H54 (cell line): ENCODE measurements around the gene PTPRD.

Experiments
- DNase-seq: peaks from one replicate; pipeline ENCODE4 v3.0.0; 2011; ENCODE audit warnings: low spot score, mixed read lengths; ENCODE audit not compliant: insufficient read length
- FAIRE-seq: peaks from 3 replicates; lab custom pipeline; 2011; peaks lifted over from hg19 to GRCh38; lab: Jason Lieb, UNC
- POLR2A ChIP-seq: IDR thresholded peaks from 2 replicates; pipeline ENCODE4 v1.6.1; 2011; ENCODE audit warnings: low read depth, mild to moderate bottlenecking, low read length

PTPRD gene

GRCh38 chr9:8751406-8751930 lies 1861.3 kb downstream of the PTPRD start:
- FAIRE-seq: no peak
- DNase-seq: no peak
- no peak for TF ChIP-seq POLR2A

GRCh38 chr9:8750639-8751051 lies 1862.2 kb downstream of the PTPRD start:
- DNase-seq: peak; percentile 9
- peak; percentile 91 for FAIRE-seq
- no peak for TF ChIP-seq POLR2A

GRCh38 chr9:8745347-8745746 lies 1867.5 kb downstream of the PTPRD start:
- FAIRE-seq (no peak), DNase-seq (no peak)
- no peak for TF ChIP-seq POLR2A

GRCh38 chr9:8738945-8739344 lies 1873.9 kb downstream of the PTPRD start:
- no peak for FAIRE-seq
- no peak for TF ChIP-seq POLR2A
- no peak for DNase-seq

GRCh38 chr9:8736805-8737204 lies 1876.0 kb downstream of the PTPRD start:
- FAIRE-seq: no peak

GRCh38 chr9:8734760-8735159 lies 1878.0 kb downstream of the PTPRD start:
- no peak for TF ChIP-seq POLR2A
- no peak for FAIRE-seq
- no peak for DNase-seq

More at GRCh38 chr9:8736805-8737204, 1876.0 kb downstream of the PTPRD start:
- no peak for DNase-seq
- TF ChIP-seq POLR2A: no peak

- FAIRE-seq: no peak
- no peak for TF ChIP-seq POLR2A
- no peak for DNase-seq
Observed at GRCh38 chr9:8733131-8733954, 1879.5 kb downstream of the PTPRD start.

- no peak for TF ChIP-seq POLR2A
- no peak for DNase-seq
- FAIRE-seq: no peak
Observed at GRCh38 chr9:8732367-8733075, 1880.3 kb downstream of the PTPRD start.

- no peak for FAIRE-seq
- no peak for TF ChIP-seq POLR2A
- DNase-seq: no peak
Observed at GRCh38 chr9:8730618-8731017, 1882.2 kb downstream of the PTPRD start.

- no peak for DNase-seq
- no peak for TF ChIP-seq POLR2A
- no peak for FAIRE-seq
Observed at GRCh38 chr9:8728910-8729309, 1883.9 kb downstream of the PTPRD start.

GRCh38 chr9:8727191-8727590 lies 1885.6 kb downstream of the PTPRD start:
- DNase-seq (no peak), FAIRE-seq (no peak)
- no peak for TF ChIP-seq POLR2A

GRCh38 chr9:8726692-8727091 lies 1886.1 kb downstream of the PTPRD start:
- FAIRE-seq (no peak), DNase-seq (no peak)
- no peak for TF ChIP-seq POLR2A

- no peak for TF ChIP-seq POLR2A
- no peak for DNase-seq
- FAIRE-seq: no peak
Observed at GRCh38 chr9:8725635-8726034, 1887.2 kb downstream of the PTPRD start.

- no peak for DNase-seq
- FAIRE-seq: no peak
- TF ChIP-seq POLR2A: no peak
Observed at GRCh38 chr9:8724284-8725018, 1888.4 kb downstream of the PTPRD start.
